HG03135 (cell line): Measurements from ENCODE around the gene TBL3.

Source experiments
- ATAC-seq: cut with Tn5 transposase; IDR thresholded peaks from one replicate; pipeline ENCODE4 v1.9.1; 2021; ENCODE audit warnings: mild to moderate bottlenecking, moderate library complexity; ENCODE audit not compliant: unreplicated experiment

Gene TBL3

GRCh38 chr16:1981398-1981836 lies 9.6 kb downstream of the TBL3 start, which contains the start of gene NOXO1:
Gene NOXO1 (minus strand): TSS chr16:1981469. CDS start chr16:1981179, 290 bp downstream.
- no peak for ATAC-seq

DNA sequence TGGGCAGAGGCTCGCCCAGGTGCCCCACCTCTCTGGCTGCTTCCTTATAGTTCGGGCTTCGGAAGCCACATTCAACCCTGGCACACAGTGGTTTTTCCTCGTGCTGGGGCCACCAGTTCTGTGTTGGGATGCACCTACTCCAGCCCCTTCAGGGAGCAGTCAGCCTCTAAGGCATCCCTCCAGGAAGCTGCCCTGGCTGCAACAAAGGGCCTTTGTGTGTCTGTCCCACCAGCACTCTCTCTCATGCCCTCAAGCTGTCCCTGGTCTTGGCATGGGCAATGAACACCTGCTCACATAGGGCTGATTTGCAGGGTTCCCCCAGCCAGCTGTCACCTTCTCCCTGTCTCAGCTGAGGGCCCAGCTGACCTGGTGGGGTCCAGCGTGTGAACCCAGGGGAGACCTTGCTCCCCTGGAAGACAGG lies 10.2 kb downstream of the TBL3 start:
- no peak for ATAC-seq

DNA sequence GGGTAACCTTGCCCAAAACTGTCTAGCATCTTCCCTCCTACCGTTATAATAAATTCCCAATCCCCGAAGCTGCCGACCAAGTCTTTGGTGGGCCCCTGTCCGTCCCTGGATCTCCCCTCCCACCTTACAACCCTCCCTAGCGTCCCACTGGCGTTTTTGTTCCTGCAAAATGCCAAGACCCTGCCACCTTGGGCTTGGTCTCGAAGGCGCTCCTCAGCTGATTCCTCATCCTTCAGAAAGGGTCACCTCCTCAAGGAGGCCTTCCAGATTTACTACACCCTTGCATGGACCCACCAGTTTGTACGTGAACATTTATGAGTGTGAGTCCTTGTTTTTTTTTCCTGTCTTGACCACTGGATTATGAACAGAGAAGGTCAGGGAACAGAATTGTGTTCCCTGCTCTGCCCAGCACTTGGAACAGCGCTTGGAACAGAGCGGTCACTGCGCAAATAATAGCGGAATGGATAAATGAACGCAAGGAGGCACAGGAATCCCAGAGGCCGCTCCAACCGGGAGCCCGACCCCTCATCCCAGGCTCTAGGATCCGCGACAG lies 11.2 kb downstream of the TBL3 start:
- no peak for ATAC-seq

GRCh38 chr16:1983544-1984346 lies 11.9 kb downstream of the TBL3 start, which contains the start of gene GFER:
Gene GFER (plus strand): TSS chr16:1984193. CDS start chr16:1984219, 26 bp downstream.
- peak; percentile 61 for ATAC-seq

- ATAC-seq = peak; percentile 10
These were observed 12.7 kb downstream of the TBL3 start for GRCh38 chr16:1984347-1985225.

GRCh38 chr16:1985466-1986150 lies 13.8 kb downstream of the TBL3 start:
- ATAC-seq = no peak

GRCh38 chr16:1987198-1987597 lies 15.3 kb downstream of the TBL3 start:
- ATAC-seq = no peak

DNA sequence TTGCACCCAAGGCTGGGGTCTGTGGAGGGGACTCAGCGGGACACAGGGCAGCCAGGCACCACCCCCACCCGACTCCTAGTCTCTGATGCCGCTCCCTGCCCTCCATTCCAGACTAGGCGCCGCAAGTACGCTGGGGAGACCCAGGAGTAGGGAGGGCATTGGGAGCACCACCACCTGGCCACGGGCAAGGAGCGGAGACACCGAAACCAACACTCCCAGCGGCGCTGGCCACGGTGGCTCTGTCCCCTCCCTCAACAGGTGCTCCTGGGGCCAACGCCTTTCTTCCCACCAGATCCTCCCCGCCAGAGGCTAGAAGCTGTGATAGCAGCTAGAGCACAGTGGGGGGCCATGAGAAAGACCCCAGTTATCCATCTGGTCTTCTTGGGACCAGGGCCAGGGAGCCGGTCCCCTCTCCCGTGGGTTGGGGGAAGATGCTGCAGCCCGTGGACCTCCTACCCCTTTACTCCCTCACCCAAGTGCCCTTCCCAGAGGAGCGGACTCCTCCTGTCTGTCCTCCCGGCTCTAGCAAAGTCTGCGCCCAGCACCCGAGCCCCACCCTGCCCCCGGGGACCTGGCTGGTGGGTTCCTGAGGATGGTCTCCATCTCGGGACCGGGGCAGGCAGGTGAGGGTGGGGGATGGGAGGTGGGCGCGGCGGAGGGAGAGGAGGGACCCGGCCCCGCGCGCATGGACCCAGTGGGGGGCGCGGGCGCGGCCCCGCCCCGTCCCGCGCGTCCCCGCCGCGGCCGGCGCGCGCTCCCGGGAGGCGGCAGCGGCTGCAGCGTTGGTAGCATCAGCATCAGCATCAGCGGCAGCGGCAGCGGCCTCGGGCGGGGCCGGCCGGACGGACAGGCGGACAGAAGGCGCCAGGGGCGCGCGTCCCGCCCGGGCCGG lies 17.6 kb downstream of the TBL3 start, which contains the start of gene SYNGR3:
TSS of gene SYNGR3 (plus strand) at position 762 of the 892 bp plus-strand sequence. CDS start 133 bp downstream, outside the sequence.
- ATAC-seq = no peak

- no peak for ATAC-seq
These were observed 18.2 kb downstream of the TBL3 start for GRCh38 chr16:1990101-1990350.

DNA sequence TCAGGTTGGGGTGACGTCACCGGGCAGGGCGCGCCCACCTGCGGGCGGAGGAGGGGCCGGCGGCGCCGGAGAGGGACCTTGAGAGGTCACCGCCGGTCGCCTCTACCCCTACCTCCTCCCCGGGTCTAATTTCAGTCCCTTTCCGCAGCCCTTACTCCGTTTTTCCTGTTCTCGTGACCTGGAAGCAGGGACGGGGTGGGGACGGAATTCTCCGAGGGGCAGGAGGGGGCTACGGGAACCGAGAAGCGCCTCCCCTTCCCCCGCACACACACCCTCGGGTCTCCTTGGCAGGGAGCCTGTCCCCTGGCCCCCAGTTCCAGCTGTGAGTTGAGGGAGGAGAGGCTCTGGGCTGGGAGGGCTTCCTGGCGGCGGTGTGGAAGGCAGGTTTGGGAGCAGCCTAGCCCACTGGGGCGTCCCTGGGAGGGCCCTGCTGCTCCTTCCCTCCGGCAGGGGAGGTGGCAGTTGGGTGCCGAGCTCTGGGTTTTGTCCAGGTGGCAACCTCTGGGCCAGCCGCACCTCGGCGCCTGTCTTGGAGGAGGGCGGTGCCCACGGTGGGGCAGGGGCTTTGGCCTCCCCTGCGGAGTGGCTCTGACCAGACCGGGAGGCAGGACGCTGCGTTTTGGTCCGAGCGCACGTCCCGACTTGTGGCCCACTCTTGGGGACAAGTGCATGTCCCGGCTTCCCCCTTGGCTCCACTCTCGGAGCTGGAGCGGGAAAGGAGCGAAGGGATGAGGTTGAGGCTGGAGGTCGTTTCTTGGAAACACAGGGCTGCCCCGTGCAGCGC lies 18.7 kb downstream of the TBL3 start:
- ATAC-seq = no peak

GRCh38 chr16:1991135-1991551 lies 19.3 kb downstream of the TBL3 start:
- ATAC-seq = no peak

DNA sequence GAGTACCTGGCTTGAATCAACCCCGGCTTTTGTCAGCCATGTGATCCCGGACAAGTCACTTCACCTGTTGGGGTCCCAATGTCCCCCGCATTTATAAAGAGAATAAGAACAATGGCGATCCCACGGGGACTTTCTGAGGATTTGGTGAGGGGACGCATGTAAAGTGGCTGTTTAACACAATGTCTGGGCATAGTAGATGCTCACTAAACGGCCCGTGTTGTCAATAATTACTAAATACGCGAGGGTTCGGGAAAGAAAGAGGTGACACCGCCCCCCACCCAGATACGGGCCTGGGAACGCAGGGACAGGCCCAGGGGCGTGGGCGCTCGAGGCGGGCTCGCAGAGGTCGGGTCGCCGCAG lies 19.7 kb downstream of the TBL3 start:
- ATAC-seq = no peak

GRCh38 chr16:1991948-1992703 lies 20.3 kb downstream of the TBL3 start:
- peak; percentile 47 for ATAC-seq

DNA sequence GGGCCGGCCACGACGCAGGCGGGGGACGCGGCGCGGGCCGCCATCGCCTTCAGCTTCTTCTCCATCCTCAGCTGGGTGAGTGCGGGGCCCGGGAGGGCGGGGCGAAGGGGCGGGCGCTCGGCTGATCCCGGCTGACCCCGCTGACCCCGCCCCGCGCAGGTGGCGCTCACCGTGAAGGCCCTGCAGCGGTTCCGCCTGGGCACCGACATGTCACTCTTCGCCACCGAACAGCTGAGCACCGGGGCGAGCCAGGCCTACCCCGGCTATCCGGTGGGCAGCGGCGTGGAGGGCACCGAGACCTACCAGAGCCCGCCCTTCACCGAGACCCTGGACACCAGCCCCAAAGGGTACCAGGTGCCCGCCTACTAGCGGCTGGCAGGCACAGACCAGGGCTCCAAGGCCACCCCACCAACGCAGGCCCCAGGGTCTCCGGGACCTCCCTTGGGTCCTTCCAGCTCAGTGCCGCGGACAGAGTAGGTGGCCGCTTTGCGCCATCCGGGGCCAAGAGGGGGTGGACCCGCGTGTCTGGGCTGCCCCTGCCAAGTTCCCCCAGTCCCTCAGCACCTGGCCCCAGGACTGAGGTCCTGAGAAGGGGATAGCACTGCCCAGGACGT lies 21.0 kb downstream of the TBL3 start:
- no peak for ATAC-seq

DNA sequence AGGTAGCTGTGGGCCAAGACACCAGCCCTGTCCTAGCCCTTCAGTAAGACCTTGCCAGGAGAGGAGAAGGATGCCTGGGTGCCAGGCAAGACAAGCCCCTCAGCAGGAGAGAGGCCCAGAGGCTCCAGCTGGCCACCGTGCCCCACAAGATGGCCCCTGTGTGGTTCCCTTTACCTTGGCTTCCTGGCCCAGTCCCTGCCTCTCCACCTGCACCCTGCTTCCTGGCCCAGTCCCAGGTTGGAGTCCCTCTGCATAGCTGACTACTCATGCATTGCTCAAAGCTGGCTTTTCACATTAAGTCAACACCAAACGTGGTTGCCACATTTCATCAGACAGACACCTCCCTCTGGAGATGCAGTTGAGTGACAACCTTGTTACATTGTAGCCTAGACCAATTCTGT lies 21.9 kb downstream of the TBL3 start:
- ATAC-seq = no peak

GRCh38 chr16:1997494-1998359 lies 25.9 kb downstream of the TBL3 start:
- ATAC-seq = no peak

DNA sequence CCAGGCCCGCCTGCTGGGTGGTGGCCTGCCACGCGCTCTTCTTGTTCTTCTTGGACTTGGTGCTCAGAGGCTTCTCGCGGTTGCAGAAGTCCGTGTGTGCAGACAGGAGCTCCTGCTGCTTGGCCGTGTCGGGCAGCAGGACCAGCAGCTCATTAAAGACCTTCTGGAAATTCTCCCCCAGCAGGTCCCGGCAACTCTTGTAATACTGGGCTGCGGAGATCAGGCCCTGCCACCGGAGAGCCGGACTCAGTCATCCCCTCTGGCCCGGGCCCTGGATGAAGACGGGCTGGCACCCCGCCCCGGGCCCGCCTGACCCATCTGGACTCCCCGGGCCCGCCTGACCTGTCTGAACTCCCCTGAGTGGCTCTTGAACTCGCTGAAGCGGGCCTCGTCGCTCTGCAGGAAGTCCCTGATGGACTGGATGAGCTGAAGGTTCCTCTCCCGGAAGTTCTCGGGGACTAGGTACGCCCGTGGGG lies 26.5 kb downstream of the TBL3 start:
- no peak for ATAC-seq
